Left ventricle myocardium inferior (tissue), 1 donor: ENCODE results near the gene MIA. TPM values are rescaled to one million over a fixed set of nuclear protein-coding genes. Genes with fewer than 3 reads are reported as not detected.

Experiments
- DNase-seq: peaks from one replicate; pipeline ENCODE4 v3.0.0-alpha.2; 2020
- H3K27ac ChIP-seq: fragments of 200-600 bp; replicated peaks from 2 replicates; pipeline ENCODE4 v1.8.0; 2021
- H3K27me3 ChIP-seq: fragments of 200-600 bp; 2 replicates; pipeline ENCODE4 v1.8.0; 2021; ENCODE audit warnings: low read depth
- H3K36me3 ChIP-seq: fragments of 200-600 bp; 2 replicates; pipeline ENCODE4 v1.8.0; 2021
- H3K4me1 ChIP-seq: fragments of 200-600 bp; 2 replicates; pipeline ENCODE4 v1.8.0; 2021
- H3K4me3 ChIP-seq: fragments of 200-600 bp; 2 replicates; pipeline ENCODE4 v1.8.0; 2021; ENCODE audit warnings: mild to moderate bottlenecking, moderate library complexity
- H3K9me3 ChIP-seq: fragments of 200-600 bp; replicated peaks from 2 replicates; pipeline ENCODE4 v1.8.0; 2021
- CTCF ChIP-seq: fragments of 200-600 bp; IDR thresholded peaks from 2 replicates; pipeline ENCODE4 v1.8.0; 2021; ENCODE audit warnings: antibody characterized with exemption, mild to moderate bottlenecking, borderline replicate concordance
- intact Hi-C: fragments of 100-400 bp; cut with micrococcal nuclease; formaldehyde crosslinking; loops from one replicate; pipeline ENCODE4 v1.11.0; 2022
- total RNA-seq: library from RNA; stranded (reverse); fragmentation: NEBNext Ultra II Directional; extraction: Animal tissue kit (Norgen Biotek cat#: 25700); gene quantifications from one replicate; pipeline ENCODE4 v1.2.1, GENCODE V29; 2021
- donor health status: DM: no; HTN: yes; CAD: no; lungs with severe emphysema.

Gene MIA
- total RNA-seq, 1 donor from 2014 or later = not detected

GRCh38 chr19:40741527-40742390, 33.6 kb upstream of the MIA start:
- H3K4me3 ChIP-seq = no peak overlapping the region
- intact Hi-C loops = no loop called here
- H3K4me1 ChIP-seq = peaks cover 42% of the 10 kb centered on the region
- H3K36me3 ChIP-seq = peaks cover 33% of the 10 kb centered on the region
- H3K27ac ChIP-seq = peak overlapping the region; percentile 75
- no peak for DNase-seq
- no peaks in the 10 kb centered on the region for H3K9me3 ChIP-seq
- TF ChIP-seq CTCF = no peak
- H3K27me3 ChIP-seq = no peaks in the 10 kb centered on the region

GRCh38 chr19:40742477-40742876, 32.8 kb upstream of the MIA start:
- Histone ChIP-seq H3K4me3 (no peak overlapping the region), H3K36me3 (peaks cover 26% of the 10 kb centered on the region), H3K4me1 (peaks cover 36% of the 10 kb centered on the region), H3K27me3 (no peaks in the 10 kb centered on the region), H3K27ac (no peak overlapping the region), H3K9me3 (no peaks in the 10 kb centered on the region)
- intact Hi-C loops = no loop called here
- TF ChIP-seq CTCF = no peak
- DNase-seq = no peak

- no peak for TF ChIP-seq CTCF
- intact Hi-C loops = no loop called here
- Histone ChIP-seq H3K4me3 (no peak overlapping the region), H3K9me3 (no peaks in the 10 kb centered on the region), H3K27ac (no peak overlapping the region), H3K36me3 (peaks cover 22% of the 10 kb centered on the region), H3K4me1 (peaks cover 36% of the 10 kb centered on the region), H3K27me3 (no peaks in the 10 kb centered on the region)
- no peak for DNase-seq
Measured at GRCh38 chr19:40742886-40743285, 32.4 kb upstream of the MIA start.

GRCh38 chr19:40743926-40744325, 31.4 kb upstream of the MIA start:
- TF ChIP-seq CTCF = no peak
- no peak overlapping the region for H3K27ac ChIP-seq
- intact Hi-C loops = no loop called here

GRCh38 chr19:40744554-40745401, 30.5 kb upstream of the MIA start:
- intact Hi-C loops = no loop called here
- Histone ChIP-seq H3K27me3 (no peaks in the 10 kb centered on the region), H3K27ac (peak overlapping the region; percentile 19), H3K4me3 (no peak overlapping the region), H3K36me3 (peaks cover 3% of the 10 kb centered on the region), H3K9me3 (no peaks in the 10 kb centered on the region), H3K4me1 (peaks cover 48% of the 10 kb centered on the region)
- no peak for TF ChIP-seq CTCF
- no peak for DNase-seq

More at GRCh38 chr19:40743926-40744325, 31.4 kb upstream of the MIA start:
- DNase-seq = no peak
- no peak overlapping the region for H3K4me3 ChIP-seq
- H3K4me1 ChIP-seq = peaks cover 45% of the 10 kb centered on the region
- H3K9me3 ChIP-seq = no peaks in the 10 kb centered on the region
- H3K36me3 ChIP-seq = peaks cover 11% of the 10 kb centered on the region
- H3K27me3 ChIP-seq = no peaks in the 10 kb centered on the region
